Stimulated activated CD8-positive, alpha-beta memory T cell treated with anti-CD3 and anti-CD28 coated beads, Interleukin-2, amount 100 ng/mL, for 48 hours (primary cell): ENCODE measurements around the gene ZNF622.

Source experiments
- DNase-seq, 2 donors: peaks; one replicate each; pipeline ENCODE4 v3.0.0-alpha.2; 2020; ENCODE audit warnings: low read depth in 2 of 2

Gene ZNF622

GRCh38 chr5:16431490-16431889 is 34.1 kb downstream of the ZNF622 start:
- DNase-seq: no peak

DNA sequence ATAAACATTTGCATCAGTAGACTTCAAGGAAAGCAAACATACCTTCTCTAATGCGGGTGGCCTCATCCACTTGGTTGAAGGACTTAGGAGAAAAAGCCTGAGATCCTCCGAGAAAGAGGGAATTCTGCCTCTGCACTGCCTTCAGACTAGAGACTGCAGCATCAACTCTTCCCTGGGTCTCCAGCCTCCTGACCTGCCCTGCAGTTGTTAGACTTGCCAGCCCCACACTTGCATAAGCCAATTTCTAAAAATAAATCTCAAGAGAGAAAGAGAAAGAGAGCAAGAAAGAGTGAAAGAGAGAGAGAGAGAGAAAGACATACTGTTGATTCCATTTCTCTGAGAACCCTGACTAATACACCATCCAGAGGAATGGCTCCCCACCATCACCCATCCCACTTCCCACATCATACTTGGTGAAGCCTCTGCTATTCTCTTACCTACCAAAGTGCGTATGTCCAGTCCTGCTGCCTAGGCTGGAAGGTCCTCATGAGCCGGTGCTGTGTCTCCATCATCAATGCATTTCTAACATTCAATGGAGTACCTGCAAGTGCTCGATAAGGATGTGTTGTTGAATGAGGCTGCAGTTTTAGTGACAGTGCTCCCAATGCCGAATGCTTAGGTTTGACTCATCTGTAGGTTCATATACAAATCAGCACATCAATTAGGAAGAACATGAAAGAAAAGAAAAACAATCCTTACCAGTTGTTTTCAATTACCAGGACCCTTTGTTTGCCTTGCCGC is 35.1 kb downstream of the ZNF622 start:
- DNase-seq: no peak

- DNase-seq: no peak
These were observed 37.2 kb downstream of the ZNF622 start for GRCh38 chr5:16428359-16428758.

GRCh38 chr5:16427587-16427986 is 38.0 kb downstream of the ZNF622 start:
- no peak for DNase-seq

- no peak for DNase-seq
These were observed 47.1 kb downstream of the ZNF622 start for GRCh38 chr5:16418471-16418922.

DNA sequence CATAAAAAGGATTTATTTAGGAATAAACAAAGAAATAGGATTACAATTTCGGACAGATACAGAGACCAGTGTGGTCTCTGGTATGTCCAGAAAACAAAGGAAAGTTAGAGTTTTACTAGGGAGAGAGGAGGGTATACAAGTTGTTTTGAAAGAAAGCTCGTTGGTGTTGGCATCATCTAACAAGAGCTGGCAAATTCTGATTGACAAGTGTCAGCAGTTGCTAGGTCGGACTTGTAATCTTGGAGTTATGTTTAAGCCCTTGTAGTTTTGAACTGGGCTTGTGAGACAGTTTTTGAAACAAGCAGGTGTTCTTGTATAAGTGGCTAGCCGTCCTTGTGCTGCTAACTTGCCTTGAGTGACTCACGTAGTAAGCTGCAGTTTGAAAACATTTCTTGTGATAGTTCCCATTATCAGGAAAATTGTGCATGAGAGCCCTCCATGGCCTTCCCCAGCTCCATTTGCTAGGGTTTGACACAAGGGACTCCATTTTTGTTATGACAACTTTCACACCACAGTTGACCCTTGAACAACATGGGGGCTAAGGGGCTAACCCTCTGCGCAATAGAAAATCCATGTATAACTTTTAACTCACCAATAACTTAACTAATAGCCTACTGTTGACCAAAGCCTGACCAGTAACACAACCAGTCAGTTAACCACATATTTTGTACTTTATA is 48.1 kb downstream of the ZNF622 start:
- no peak for DNase-seq

DNA sequence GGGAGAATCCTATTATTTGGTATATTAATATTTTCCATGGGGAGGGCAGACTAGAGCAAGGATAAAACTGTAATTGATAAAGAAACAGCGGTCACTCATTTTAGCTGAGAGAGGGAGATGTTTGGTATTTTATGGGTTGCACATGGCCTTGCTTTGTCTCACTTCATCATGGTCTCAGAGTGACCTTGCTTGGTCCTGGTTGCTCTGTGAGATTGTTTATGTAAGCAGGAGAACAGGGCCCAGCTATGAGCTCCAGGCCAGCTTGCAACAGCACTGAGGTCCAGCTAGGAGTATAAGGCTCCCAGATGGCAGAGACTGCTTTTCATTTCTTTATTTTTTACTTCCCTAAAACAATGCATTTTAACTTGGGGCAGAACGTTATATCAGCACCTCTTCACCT is 50.7 kb downstream of the ZNF622 start:
- DNase-seq: no peak

GRCh38 chr5:16413166-16413860 is 52.3 kb downstream of the ZNF622 start:
- no peak for DNase-seq

DNA sequence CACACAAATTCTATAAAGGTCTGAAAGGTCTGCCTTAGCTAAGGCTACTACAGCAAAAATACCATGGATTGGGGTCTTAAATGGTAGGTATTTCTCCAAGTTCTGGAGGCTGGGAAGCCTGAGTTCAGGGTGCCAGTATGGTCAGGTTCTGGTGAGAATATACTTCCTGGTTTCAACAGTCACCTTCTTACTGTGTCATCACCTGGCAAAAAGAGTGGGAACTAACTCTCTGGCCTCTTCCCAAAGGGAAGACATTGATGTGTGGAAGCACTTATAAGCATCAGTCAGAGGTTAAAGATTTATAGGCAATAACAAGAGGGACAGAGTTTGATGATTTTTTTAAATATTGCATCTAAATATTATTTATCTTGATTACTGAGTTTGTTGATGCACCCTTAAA is 53.0 kb downstream of the ZNF622 start:
- no peak for DNase-seq

DNA sequence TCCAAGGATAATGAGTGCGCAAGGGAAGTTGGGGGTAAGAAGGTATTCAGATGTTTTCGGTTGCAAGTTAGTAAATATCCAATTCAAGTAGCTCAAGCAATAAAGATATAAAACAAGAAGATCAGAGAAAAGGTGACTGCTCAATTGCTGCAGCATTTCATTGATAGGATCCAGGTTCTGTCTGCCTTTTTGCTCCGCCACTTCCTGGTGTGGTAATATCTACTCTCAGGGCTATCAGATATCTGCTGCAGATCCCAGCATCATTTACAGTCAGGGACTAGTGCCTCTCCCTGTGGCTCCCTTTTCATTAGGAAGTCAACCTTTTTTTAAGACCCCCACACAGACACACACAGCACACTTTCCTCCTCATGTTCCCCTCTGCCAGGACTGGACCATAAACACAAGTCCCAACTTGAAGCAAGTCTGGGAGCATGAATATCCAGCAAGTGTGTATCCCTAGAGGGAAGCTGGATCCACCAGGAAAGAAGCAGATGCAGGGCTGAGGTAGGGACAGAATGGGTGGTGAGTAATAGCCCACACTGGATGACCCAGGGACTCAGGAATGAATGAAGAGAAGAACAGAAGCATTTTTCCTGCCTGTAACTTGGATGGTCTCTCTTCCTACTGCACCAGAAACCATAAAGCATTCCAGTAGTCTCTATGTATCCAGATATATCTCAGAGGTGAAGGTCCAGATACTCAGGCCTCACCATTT is 53.7 kb downstream of the ZNF622 start:
- DNase-seq: no peak

- no peak for DNase-seq
These were observed 54.4 kb downstream of the ZNF622 start for GRCh38 chr5:16411235-16411634.

DNA sequence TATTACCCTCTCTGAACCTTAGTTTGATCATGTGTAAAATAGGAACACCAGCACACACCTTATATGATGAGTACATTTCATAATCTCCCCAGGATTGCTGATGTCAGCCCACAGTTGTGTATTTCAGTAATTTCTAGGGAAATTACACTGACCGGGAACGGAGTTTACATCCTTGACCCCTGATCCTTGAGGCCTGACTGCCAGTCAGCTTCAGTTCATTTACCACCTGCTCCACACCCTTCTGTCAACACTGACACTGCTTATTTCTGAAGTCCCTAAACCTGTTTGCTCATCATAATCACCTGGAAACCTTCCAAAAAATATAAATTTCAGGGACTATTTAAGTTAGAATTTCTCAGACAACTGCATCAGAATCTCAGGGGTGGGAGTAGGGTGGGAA is 55.3 kb downstream of the ZNF622 start:
- DNase-seq: no peak

DNA sequence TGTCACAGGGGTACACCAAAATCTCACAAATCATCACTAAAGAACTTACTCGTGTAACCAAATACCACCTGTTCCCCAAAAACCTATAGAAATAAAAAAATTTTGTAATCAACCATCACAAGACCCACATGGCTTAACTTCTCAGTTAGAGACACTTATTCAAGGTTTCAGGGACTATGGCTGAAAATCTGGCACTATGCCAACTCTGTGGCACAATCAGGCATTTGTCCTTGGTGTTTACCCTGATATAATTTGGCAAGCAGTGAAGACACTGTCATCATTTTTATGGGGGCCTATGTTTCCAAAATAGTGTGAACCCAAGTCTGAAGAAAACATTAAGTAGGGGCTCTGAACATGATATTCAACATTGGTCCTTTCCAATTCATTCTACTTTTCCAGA is 59.0 kb downstream of the ZNF622 start:
- DNase-seq: no peak

- DNase-seq: no peak
These were observed 59.6 kb downstream of the ZNF622 start for GRCh38 chr5:16406023-16406422.
